K562 (cell line): Measurements from ENCODE around the gene SERTAD3. TPM values are rescaled to one million over a fixed set of nuclear protein-coding genes. Genes with fewer than 3 reads are reported as not detected.

Experiments used
- BRD9 ChIP-seq: fragments of 450-650 bp; IDR thresholded peaks from 2 replicates; pipeline ENCODE4 v1.6.1; 2018; ENCODE audit warnings: low read depth; ENCODE audit not compliant: partially characterized antibody
- E2F5 ChIP-seq: sonication (generic); formaldehyde crosslinking; IDR thresholded peaks from 2 replicates; pipeline ENCODE4 v1.8.0; 2022; ENCODE audit warnings: mild to moderate bottlenecking, missing genetic modification reagents
- ETV1 ChIP-seq: fragments of 450-650 bp; conservative IDR thresholded peaks from 2 replicates; pipeline ENCODE4 v1.6.1; 2016; ENCODE audit warnings: missing genetic modification characterization, control low read depth, low read depth, missing compliant biosample characterization
- HBP1 ChIP-seq: fragments of 450-650 bp; formaldehyde crosslinking; IDR thresholded peaks from 2 replicates; pipeline ENCODE4 v1.4.0; 2022; ENCODE audit warnings: missing genetic modification characterization
- HLTF ChIP-seq: fragments of 450-650 bp; IDR thresholded peaks from 2 replicates; pipeline ENCODE4 v1.6.1; 2016
- MTA1 ChIP-seq: fragments of 450-650 bp; IDR thresholded peaks from 2 replicates; pipeline ENCODE4 v1.6.1; 2017; ENCODE audit warnings: borderline replicate concordance
- MTA2 ChIP-seq: fragments of 450-650 bp; IDR thresholded peaks from 2 replicates; pipeline ENCODE4 v1.6.1; 2016; ENCODE audit warnings: low read depth
- NBN ChIP-seq: fragments of 450-650 bp; IDR thresholded peaks from 2 replicates; pipeline ENCODE4 v1.6.1; 2016; ENCODE audit warnings: low read depth, mild to moderate bottlenecking
- TOE1 ChIP-seq, 2 experiments: fragments of 450-650 bp in 1 of 2; sonication (generic) in 1 of 2; formaldehyde crosslinking in 1 of 2; IDR thresholded peaks; 2 replicates each; pipeline versions ENCODE4 v1.7.1 to v1.8.0; 2016 to 2022; ENCODE audit warnings: borderline replicate concordance in 2 of 2, mild to moderate bottlenecking in 2 of 2, antibody characterized with exemption in 1 of 2, inconsistent platforms in 1 of 2, low read depth in 1 of 2, missing genetic modification reagents in 1 of 2, moderate library complexity in 1 of 2
- ZKSCAN1 ChIP-seq: fragments of 150-350 bp; IDR thresholded peaks from 2 replicates; pipeline ENCODE4 v1.6.1; 2016; ENCODE audit warnings: low read depth, low read length
- ZNF75A ChIP-seq: fragments of 450-650 bp; formaldehyde crosslinking; IDR thresholded peaks from 2 replicates; pipeline ENCODE4 v1.4.0; 2020; ENCODE audit warnings: mild to moderate bottlenecking
- polyA plus RNA-seq, 8 experiments: library from polyadenylated mRNA; depleted of rRNA in 4 of 8; stranded (reverse) in 5 of 8; unstranded in 3 of 8; fragments of >200 nt; fragmentation: Nextera tagmentation in 2 of 8; fragmentation: Illumina TruSeq in 1 of 8; extraction: Ambion mirVana in 2 of 8; extraction: Trizol in 1 of 8; gene quantifications; 2 replicates each; pipeline versions ENCODE4 v1.2.1 to v1.2.3, GENCODE V29; 2011 to 2014; ENCODE audit warnings: inconsistent platforms in 1 of 8, missing spikeins in 1 of 8
- total RNA-seq, 7 experiments: library from RNA; depleted of rRNA in 6 of 7; stranded (reverse); fragments of >200 nt in 6 of 7; fragmentation: Illumina TruSeq in 2 of 7; extraction: Trizol in 2 of 7; gene quantifications; 2 replicates each; pipeline versions ENCODE4 v1.2.1 to v1.2.3, GENCODE V29; 2011 to 2021; ENCODE audit warnings: low replicate concordance in 1 of 7

Gene SERTAD3
- total and polyA plus RNA-seq, 9 of the 15 experiments (the other 6 are each of a cell fraction or from before 2014, with no cell fraction given): 5.4 to 28.9 (median 17.5) TPM

DNA sequence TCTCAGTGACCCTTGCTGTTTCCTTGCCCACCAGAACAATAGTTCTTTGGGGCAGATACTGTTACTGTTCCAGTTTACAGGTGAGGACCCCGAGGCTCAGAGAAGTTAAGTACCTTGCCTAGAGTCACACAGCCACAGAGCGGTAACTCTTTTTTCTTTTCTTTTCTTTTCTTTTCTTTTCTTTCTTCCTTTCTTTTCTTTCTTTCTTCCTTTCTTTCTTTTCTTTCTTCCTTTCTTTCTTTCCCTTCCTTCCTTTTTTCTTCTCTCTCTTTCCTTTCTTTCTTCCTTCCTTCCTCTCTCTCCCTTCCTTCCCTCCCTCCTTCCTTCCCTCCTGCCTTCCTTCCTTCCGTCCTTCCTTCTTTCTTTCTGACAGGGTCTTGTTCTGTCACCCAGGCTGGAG lies 26.1 kb downstream of the SERTAD3 start (continued):
- TF ChIP-seq E2F5 (CRISPR knock-in tag) (no peak), MTA2 (0 out of 2 replicates have a peak, but pooled peaks have one; percentile 17), ZKSCAN1 (no peak), HLTF (0 out of 2 replicates have a peak, but pooled peaks have one; percentile 42), BRD9 (peak; percentile 51), TOE1 (IDR thresholded peaks at IDR 0.05; ENCODE audit: borderline replicate concordance) (no peak), TOE1 (CRISPR knock-in tag; IDR thresholded peaks at IDR 0.05; ENCODE audit: borderline replicate concordance, low read depth) (no peak), ETV1 (tag) (no peak), NBN (0 out of 2 replicates have a peak, but pooled peaks have one; percentile 39), MTA1 (peak; percentile 50; the same call in 1 of the 2 replicates), ZNF75A (no peak), HBP1 (0 out of 2 replicates have a peak, but pooled peaks have one; percentile 35)
